Breast epithelium (tissue), 4 donors: ENCODE measurements around the gene ITPR1. TPM values are rescaled to one million over a fixed set of nuclear protein-coding genes. Genes with fewer than 3 reads are reported as not detected.

Experiments used
- DNase-seq, 2 donors: peaks; one replicate each; pipeline ENCODE4 v3.0.0-alpha.2; 2019; ENCODE audit warnings: low spot score in 2 of 2
- H3K27ac ChIP-seq, 2 donors: fragments of 200-600 bp; sonication (generic) in 1 of 2; one replicate each; pipeline ENCODE4 v1.5.1; 2016 to 2019; ENCODE audit warnings: mild to moderate bottlenecking in 1 of 2
- H3K27me3 ChIP-seq, 2 donors: fragments of 200-600 bp; sonication (generic) in 1 of 2; one replicate each; pipeline versions ENCODE4 v1.5.1 to v1.6.0; 2017 to 2019; ENCODE audit warnings: control low read depth in 1 of 2, mild to moderate bottlenecking in 1 of 2
- H3K36me3 ChIP-seq: fragments of 200-600 bp; one replicate; pipeline ENCODE4 v1.5.1; 2019
- H3K4me1 ChIP-seq, 2 donors: fragments of 200-600 bp; sonication (generic); one replicate each; pipeline ENCODE4 v1.5.1; 2016 to 2019; ENCODE audit warnings: control low read depth in 1 of 2
- H3K4me3 ChIP-seq, 3 donors: fragments of 200-600 bp; sonication (generic); 1 replicate in 2 of 3; 2 replicates in 1 of 3; pipeline ENCODE4 v1.5.1; 2016 to 2019; ENCODE audit warnings: mild to moderate bottlenecking in 3 of 3, moderate library complexity in 2 of 3
- H3K9me3 ChIP-seq, 2 donors: fragments of 200-600 bp; sonication (generic) in 1 of 2; one replicate each; pipeline ENCODE4 v1.5.1; 2016 to 2019; ENCODE audit warnings: control low read depth in 1 of 2
- POLR2A ChIP-seq: fragments of 450-650 bp; IDR thresholded peaks from one replicate; pipeline ENCODE4 v1.6.1; 2016; ENCODE audit warnings: antibody characterized with exemption, mild to moderate bottlenecking, moderate library complexity
- POLR2AphosphoS5 ChIP-seq, 3 donors: sonication (generic); formaldehyde crosslinking; IDR thresholded peaks; one replicate each; pipeline ENCODE4 v1.6.1; 2017; ENCODE audit warnings: antibody characterized with exemption in 3 of 3
- intact Hi-C: fragments of 100-400 bp; cut with DNase I; formaldehyde crosslinking; loops from one replicate; pipeline ENCODE4 v1.15.1; 2023; ENCODE audit warnings: low total_unique reads
- total RNA-seq, 3 donors: library from RNA; depleted of rRNA; stranded (reverse); fragments of >200 nt; gene quantifications; one replicate each; pipeline ENCODE4 v1.1.0, GENCODE V29; 2016
- TF ChIP-seq, protein P1 (sequence below), 3 donors: fragments of 450-650 bp; IDR thresholded peaks; one replicate each; pipeline ENCODE4 v1.5.1; 2016 to 2017; ENCODE audit warnings: antibody characterized with exemption in 3 of 3, mild to moderate bottlenecking in 3 of 3, moderate library complexity in 3 of 3

ITPR1 gene
- total RNA-seq, 3 donors from 2014 or later, result 53.8 to 227 (median 174) TPM

DNA sequence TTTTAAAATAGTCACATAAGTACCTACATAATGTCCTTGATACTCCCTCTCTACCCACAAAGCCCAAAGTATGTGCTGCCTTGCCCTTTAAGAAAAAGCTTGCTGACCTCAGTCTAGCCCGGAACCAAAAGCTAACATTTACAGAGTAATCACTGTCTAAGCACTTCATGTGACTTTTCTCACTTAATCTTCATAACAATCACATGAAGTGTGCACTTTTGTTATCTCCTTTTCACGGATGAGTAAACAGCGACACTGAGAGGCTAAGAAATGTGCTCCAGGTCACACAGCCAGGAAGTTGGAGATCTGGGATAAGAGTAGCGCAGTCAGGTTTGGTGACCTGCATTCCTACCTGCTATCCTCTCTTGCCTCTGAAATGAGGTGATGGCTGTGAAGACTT is 194.0 kb downstream of the ITPR1 start:
- H3K9me3 ChIP-seq, result peaks cover 0 to 9% of the 10 kb centered on the region in 2 donors
- H3K4me1 ChIP-seq, result no peaks in the 10 kb centered on the region
- H3K36me3 ChIP-seq, result no peaks in the 10 kb centered on the region
- TF ChIP-seq POLR2AphosphoS5 (IDR thresholded peaks at IDR 0.05) (peak in 1 of 3 donors; percentile 71), POLR2A (no peak)
- H3K4me3 ChIP-seq, result no peak overlapping the region
- no peaks in the 10 kb centered on the region for H3K27me3 ChIP-seq
- intact Hi-C loops, result no loop called here
- peak overlapping the region; percentile 16 to 56 for H3K27ac ChIP-seq
- no peak for DNase-seq

DNA sequence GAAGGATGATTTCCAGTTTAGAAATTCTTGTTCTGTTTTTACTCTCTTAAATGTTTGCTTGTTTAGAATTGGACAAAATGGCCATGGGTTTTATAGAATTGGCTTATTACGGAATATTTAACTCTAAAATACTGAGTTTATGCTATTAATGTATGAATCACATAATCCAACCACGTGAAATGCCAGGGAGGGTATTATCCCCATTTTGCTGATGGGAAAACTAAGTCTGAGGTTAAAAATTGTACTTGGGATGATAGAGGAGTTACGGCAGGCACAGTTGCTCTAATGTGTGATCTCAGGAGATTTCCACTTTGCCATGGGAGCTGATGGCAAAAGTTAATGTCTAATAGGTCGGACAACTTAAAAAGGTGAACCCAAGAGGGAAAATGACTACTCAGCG is 194.4 kb downstream of the ITPR1 start:
- intact Hi-C loops, result no loop called here
- no peak for DNase-seq
- no peaks in the 10 kb centered on the region for H3K4me1 ChIP-seq
- H3K4me3 ChIP-seq, result no peak overlapping the region
- H3K36me3 ChIP-seq, result no peaks in the 10 kb centered on the region
- no peaks in the 10 kb centered on the region for H3K27me3 ChIP-seq
- TF ChIP-seq POLR2A, result no peak
- TF ChIP-seq, protein P1, sequence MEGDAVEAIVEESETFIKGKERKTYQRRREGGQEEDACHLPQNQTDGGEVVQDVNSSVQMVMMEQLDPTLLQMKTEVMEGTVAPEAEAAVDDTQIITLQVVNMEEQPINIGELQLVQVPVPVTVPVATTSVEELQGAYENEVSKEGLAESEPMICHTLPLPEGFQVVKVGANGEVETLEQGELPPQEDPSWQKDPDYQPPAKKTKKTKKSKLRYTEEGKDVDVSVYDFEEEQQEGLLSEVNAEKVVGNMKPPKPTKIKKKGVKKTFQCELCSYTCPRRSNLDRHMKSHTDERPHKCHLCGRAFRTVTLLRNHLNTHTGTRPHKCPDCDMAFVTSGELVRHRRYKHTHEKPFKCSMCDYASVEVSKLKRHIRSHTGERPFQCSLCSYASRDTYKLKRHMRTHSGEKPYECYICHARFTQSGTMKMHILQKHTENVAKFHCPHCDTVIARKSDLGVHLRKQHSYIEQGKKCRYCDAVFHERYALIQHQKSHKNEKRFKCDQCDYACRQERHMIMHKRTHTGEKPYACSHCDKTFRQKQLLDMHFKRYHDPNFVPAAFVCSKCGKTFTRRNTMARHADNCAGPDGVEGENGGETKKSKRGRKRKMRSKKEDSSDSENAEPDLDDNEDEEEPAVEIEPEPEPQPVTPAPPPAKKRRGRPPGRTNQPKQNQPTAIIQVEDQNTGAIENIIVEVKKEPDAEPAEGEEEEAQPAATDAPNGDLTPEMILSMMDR (IDR thresholded peaks at IDR 0.05), result no peak
- TF ChIP-seq POLR2AphosphoS5 (IDR thresholded peaks at IDR 0.05), result no peak
- H3K9me3 ChIP-seq, result peaks cover 0 to 9% of the 10 kb centered on the region in 2 donors
- H3K27ac ChIP-seq, result peak overlapping the region; percentile 16 to 56

DNA sequence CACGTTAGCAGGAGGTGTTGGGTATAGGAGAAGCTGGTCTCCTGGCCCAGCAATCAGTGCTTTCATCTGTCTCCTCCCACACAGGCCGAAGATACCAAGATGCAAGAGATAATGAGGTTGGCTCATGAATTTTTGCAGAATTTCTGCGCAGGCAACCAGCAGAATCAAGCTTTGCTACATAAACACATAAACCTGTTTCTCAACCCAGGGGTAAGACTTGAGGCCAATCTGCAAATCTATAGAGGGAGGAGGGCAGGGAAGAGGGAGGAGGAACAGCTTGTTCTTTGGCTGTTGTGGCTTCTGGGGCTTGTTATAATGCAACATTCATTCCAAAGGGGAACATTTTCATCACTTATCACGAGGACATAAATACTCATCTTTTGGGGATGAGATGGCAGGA is 195.3 kb downstream of the ITPR1 start:
- H3K27ac ChIP-seq, result peak overlapping the region in 1 of 2 donors; percentile 49
- TF ChIP-seq, protein P1 (IDR thresholded peaks at IDR 0.05), result no peak
- peak in 1 of 3 donors; percentile 30 for TF ChIP-seq POLR2AphosphoS5 (IDR thresholded peaks at IDR 0.05)
- DNase-seq, result no peak
- H3K36me3 ChIP-seq, result no peaks in the 10 kb centered on the region
- intact Hi-C loops, result no loop called here
- H3K9me3 ChIP-seq, result peaks cover 0 to 9% of the 10 kb centered on the region in 2 donors
- no peaks in the 10 kb centered on the region for H3K4me1 ChIP-seq
- H3K4me3 ChIP-seq, result no peak overlapping the region
- no peaks in the 10 kb centered on the region for H3K27me3 ChIP-seq

DNA sequence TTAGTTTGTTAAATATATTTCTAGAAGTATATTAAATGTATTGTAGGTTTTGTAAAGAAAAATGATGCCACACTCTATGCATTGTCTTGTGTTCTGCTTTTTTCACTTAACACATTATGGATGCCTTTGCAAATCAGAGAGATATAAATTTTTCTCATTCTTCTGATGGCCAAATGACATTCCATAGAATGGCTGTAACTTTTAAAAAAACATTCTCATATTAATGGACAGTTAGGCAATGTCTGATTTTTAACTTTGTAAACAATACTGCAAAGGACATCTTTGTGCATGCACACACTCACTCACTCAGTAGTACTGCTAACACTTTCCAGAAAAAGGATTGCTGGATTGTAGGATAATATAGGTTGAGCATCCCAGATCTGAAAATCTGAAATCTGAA is 195.9 kb downstream of the ITPR1 start:
- Histone ChIP-seq H3K27me3 (no peaks in the 10 kb centered on the region), H3K4me3 (no peak overlapping the region), H3K27ac (no peak overlapping the region), H3K4me1 (no peaks in the 10 kb centered on the region), H3K36me3 (no peaks in the 10 kb centered on the region), H3K9me3 (peaks cover 0 to 9% of the 10 kb centered on the region in 2 donors)
- DNase-seq, result no peak
- TF ChIP-seq, protein P1 (IDR thresholded peaks at IDR 0.05), result no peak
- TF ChIP-seq POLR2A, result no peak
- no peak for TF ChIP-seq POLR2AphosphoS5 (IDR thresholded peaks at IDR 0.05)
- intact Hi-C loops, result no loop called here

DNA sequence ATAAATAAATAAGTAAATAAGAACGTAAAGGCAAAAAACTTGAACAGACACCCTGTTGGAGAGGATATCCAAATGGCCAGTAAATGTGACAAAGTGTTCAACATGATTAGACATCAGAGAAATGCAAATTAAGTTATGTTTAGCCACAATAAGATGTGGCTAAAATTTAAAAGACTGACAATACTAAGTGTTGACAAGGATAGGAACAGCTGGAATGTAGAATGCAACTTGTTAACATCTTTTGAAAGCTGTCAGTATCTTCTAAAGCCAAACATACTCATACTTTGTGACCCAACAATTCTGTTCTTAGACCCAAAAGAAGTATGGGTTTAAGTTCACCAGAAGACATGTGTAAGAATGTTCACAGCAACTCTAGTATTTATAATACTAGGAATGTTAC is 197.1 kb downstream of the ITPR1 start:
- no peak for DNase-seq
- H3K4me1 ChIP-seq, result no peaks in the 10 kb centered on the region
- intact Hi-C loops, result no loop called here
- H3K36me3 ChIP-seq, result no peaks in the 10 kb centered on the region
- no peaks in the 10 kb centered on the region for H3K27me3 ChIP-seq
- H3K27ac ChIP-seq, result no peak overlapping the region
- TF ChIP-seq POLR2A, result no peak
- TF ChIP-seq POLR2AphosphoS5 (IDR thresholded peaks at IDR 0.05), result no peak
- TF ChIP-seq, protein P1 (IDR thresholded peaks at IDR 0.05), result no peak
- H3K9me3 ChIP-seq, result peaks cover 0 to 9% of the 10 kb centered on the region in 2 donors
- H3K4me3 ChIP-seq, result no peak overlapping the region

DNA sequence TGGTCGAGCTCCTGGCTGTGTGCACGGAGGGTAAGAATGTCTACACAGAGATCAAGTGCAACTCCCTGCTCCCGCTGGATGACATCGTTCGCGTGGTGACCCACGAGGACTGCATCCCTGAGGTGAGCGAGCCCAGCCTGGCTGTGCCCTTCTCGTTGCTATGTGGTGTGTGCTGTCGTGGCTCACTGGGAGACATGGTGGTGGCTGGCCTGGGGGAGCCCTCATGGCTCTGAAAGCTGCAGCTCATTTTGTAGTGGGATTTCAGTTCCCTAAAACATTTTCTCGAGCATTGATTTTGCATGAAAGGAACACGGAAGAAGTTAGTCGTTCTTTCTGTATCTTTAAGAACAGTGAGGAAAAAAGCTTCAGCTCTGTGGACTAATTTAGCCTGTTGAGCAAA is 200.5 kb downstream of the ITPR1 start:
- Histone ChIP-seq H3K9me3 (peaks cover 0 to 9% of the 10 kb centered on the region in 2 donors), H3K27me3 (no peaks in the 10 kb centered on the region), H3K4me1 (no peaks in the 10 kb centered on the region), H3K4me3 (no peak overlapping the region), H3K27ac (no peak overlapping the region), H3K36me3 (no peaks in the 10 kb centered on the region)
- DNase-seq, result no peak
- TF ChIP-seq, protein P1 (IDR thresholded peaks at IDR 0.05), result no peak
- no peak for TF ChIP-seq POLR2A
- no peak for TF ChIP-seq POLR2AphosphoS5 (IDR thresholded peaks at IDR 0.05)
- intact Hi-C loops, result no loop called here
